Measurements from ENCODE around the gene TRANK1.

TRANK1 gene

GRCh38 chr3:36790765-36791164 is 154.1 kb downstream of the TRANK1 start:
- DNase-seq, result no peak

DNA sequence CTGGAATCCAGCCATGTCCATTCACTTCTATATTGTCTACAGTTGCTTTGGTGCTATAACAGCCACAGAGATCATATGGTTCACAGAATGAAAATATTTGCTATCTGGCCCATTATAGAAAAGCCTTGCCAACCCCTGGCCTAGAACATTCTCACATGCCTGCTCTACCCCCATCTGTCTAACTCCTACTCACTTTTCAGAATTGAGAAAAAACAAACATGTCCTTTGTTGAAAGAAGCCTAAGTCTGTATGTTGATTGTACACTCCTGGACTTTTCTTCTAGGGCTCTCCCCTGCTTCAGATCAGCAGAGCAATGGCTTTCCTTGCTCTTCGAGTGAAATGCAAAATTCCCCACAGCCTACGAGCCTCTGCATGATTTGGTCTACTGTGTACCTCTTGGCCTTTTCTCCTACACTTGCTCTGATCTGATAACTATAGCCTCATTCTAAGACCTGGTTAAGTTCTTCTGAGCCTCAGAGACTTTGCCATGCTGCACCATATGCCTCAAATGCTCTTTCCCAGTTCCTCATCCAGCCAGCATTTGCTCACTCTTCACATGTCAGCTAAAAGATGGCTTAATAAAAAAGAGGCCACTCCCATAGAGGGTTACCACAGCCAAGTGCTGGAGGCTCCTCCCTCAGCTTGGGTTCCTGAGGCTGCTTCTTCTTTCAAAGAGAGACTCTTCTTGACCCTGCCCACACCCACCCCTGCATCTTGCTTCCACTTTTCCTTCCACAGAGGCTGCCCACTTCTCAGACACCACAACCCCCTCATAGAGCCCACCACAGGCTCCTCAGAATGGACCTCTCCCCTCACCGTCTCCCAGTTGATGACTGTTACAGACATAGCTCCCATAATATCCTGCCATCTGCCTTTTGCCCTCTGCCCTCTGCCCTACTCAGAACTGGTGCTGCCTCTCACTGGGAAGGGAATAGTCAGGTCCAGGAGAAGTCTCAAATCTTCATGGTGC is 157.6 kb downstream of the TRANK1 start:
- DNase-seq, result no peak

DNA sequence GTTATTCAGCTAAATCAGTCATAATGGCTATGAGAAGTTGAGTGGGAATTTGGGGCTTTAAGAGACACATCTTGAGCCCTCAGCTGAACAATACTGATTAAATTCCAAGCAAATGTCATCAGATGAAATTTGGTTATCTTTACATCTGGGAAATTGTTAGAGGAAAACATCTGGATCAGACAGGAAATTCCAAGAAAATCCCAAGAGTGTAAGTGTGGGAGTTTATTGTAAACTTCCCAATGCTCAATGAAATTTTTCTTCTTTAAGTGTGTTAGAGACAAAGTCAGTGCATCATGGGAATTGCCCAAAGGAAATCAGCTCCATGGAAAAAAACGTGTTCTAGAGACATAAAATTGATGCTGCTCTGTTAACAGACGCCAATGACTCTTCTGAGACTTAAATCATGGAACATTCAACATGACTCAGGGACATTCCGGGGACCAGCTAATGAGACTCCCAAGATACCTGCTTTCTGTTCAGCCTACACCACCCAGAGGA is 160.7 kb downstream of the TRANK1 start:
- DNase-seq, result no peak

DNA sequence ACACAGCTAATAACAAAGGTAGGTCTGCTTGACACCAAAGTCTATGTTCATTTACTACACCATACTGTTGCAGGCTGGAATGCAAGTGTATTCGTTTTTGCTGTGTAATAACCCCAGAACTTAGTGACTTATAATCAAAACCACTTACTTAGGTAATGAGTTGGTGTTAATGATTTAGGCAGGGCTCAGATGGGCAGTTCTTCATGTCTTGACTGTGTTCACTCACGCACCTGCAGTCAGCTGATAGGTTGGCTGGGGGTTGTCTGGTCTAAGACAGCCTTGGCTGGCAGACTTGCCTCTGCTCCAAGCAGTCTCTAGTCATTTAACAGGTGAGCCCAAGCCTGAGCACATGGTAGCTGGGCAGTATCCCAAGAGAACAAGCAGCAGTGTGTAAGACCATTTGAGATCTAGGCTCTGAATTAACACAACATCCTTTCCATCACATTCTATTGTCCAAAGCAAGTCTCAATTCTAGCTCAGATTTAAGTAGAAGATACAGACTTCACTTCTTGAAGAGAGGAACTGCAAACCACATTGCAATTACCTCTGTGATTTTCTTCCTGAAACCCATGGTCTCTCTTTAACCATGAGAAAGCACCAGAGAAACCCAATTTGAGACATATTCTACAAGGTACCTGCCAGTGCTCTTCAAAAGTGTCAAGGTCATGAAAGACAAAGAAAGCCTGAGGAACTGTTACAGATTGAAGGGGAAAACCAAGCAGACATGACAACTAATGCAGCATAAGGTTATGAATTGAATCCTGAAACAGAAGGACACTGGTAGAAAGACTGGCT is 167.2 kb downstream of the TRANK1 start:
- no peak for DNase-seq

All from left hindlimb (tissue), 1 donor.